ENCODE data around the gene DCAF17. TPM values are rescaled to one million over a fixed set of nuclear protein-coding genes. Genes with fewer than 3 reads are reported as not detected.

Gene DCAF17
- total RNA-seq, 2 experiments from 2014 or later = 25.9 to 40.9 TPM

GRCh38 chr2:171515672-171516298, 81.8 kb downstream of the DCAF17 start:
- intact Hi-C loops (cut with micrococcal nuclease; ENCODE audit: unreplicated experiment) = no loop called here

GRCh38 chr2:171516793-171517192, 82.8 kb downstream of the DCAF17 start:
- intact Hi-C loops (cut with micrococcal nuclease; ENCODE audit: unreplicated experiment) = no loop called here
- POLR2A ChIA-PET = interaction anchor here (0.6 kb wide), 1 partner anchor 12 kb away, joined by 3 read pairs; no protein-coding TSS in a partner anchor
- no peaks in the 10 kb centered on the region for H4K20me1 ChIP-seq (ENCODE audit: insufficient read depth, low read length)
- H3K27ac ChIP-seq (ENCODE audit: low read depth, low read length, poor library complexity, severe bottlenecking) = no peak overlapping the region
- H3K4me3 ChIP-seq (ENCODE audit: low read depth, low read length, poor library complexity, severe bottlenecking) = no peak overlapping the region
- no peaks in the 10 kb centered on the region for H3K9me2 ChIP-seq (ENCODE audit: insufficient read depth, low read length)
- TF ChIP-seq EZH2phosphoT487 (IDR thresholded peaks at IDR 0.05; ENCODE audit: borderline replicate concordance, low read depth, low read length) (no peak), CTCF (conservative IDR thresholded peaks at IDR 0.05; ENCODE audit: low read length) (no peak)
- CTCF ChIA-PET (ENCODE audit: unreplicated experiment) = interaction anchor here (0.6 kb wide), 1 partner anchor 71 kb away, joined by 4 read pairs; no protein-coding TSS in a partner anchor
- BruUV-seq (replicated peaks) = no TSS peak
- no peak for DNase-seq (ENCODE audit: low spot score)
- H3K4me2 ChIP-seq (ENCODE audit: low read length) = no peak overlapping the region
- H3K4me1 ChIP-seq (ENCODE audit: insufficient read depth, low read length, poor library complexity, severe bottlenecking) = peaks cover 11% of the 10 kb centered on the region
- H3K36me3 ChIP-seq (ENCODE audit: insufficient read depth, low read length) = no peaks in the 10 kb centered on the region
- no peaks in the 10 kb centered on the region for H3K9me3 ChIP-seq (ENCODE audit: low read length)
- no peak overlapping the region for H2AFZ ChIP-seq (ENCODE audit: low read length)
- no peaks in the 10 kb centered on the region for H3K79me2 ChIP-seq (ENCODE audit: insufficient read depth, low read depth, low read length)

More at GRCh38 chr2:171515672-171516298, 81.8 kb downstream of the DCAF17 start:
- H4K20me1 ChIP-seq (ENCODE audit: insufficient read depth, low read length) = no peaks in the 10 kb centered on the region
- no peaks in the 10 kb centered on the region for H3K36me3 ChIP-seq (ENCODE audit: insufficient read depth, low read length)
- H3K79me2 ChIP-seq (ENCODE audit: insufficient read depth, low read depth, low read length) = no peaks in the 10 kb centered on the region
- no peak for DNase-seq (ENCODE audit: low spot score)
- H3K9me3 ChIP-seq (ENCODE audit: low read length) = no peaks in the 10 kb centered on the region
- H3K27ac ChIP-seq (ENCODE audit: low read depth, low read length, poor library complexity, severe bottlenecking) = no peak overlapping the region
- H3K9me2 ChIP-seq (ENCODE audit: insufficient read depth, low read length) = no peaks in the 10 kb centered on the region
- H2AFZ ChIP-seq (ENCODE audit: low read length) = no peak overlapping the region
- H3K4me3 ChIP-seq (ENCODE audit: low read depth, low read length, poor library complexity, severe bottlenecking) = no peak overlapping the region
- no TSS peak for BruUV-seq (replicated peaks)
- H3K4me2 ChIP-seq (ENCODE audit: low read length) = no peak overlapping the region
- POLR2A ChIA-PET = no interaction called here
- CTCF ChIA-PET (ENCODE audit: unreplicated experiment) = no interaction called here
- no peak for TF ChIP-seq CTCF (conservative IDR thresholded peaks at IDR 0.05; ENCODE audit: low read length)
- no peak for TF ChIP-seq EZH2phosphoT487 (IDR thresholded peaks at IDR 0.05; ENCODE audit: borderline replicate concordance, low read depth, low read length)
- peaks cover 11% of the 10 kb centered on the region for H3K4me1 ChIP-seq (ENCODE audit: insufficient read depth, low read length, poor library complexity, severe bottlenecking)

GRCh38 chr2:171520471-171520870, 86.4 kb downstream of the DCAF17 start:
- POLR2A ChIA-PET = interaction anchor here (0.6 kb wide), 1 partner anchor 537 kb away, joined by 3 read pairs; no protein-coding TSS in a partner anchor
- CTCF ChIA-PET (ENCODE audit: unreplicated experiment) = interaction anchor here (1.0 kb wide), 1 partner anchor 9 kb away, joined by 3 read pairs; no protein-coding TSS in a partner anchor
- no TSS peak for BruUV-seq (replicated peaks)
- Histone ChIP-seq H3K27ac (ENCODE audit: low read depth, low read length, poor library complexity, severe bottlenecking) (no peak overlapping the region), H2AFZ (ENCODE audit: low read length) (no peak overlapping the region), H3K4me1 (ENCODE audit: insufficient read depth, low read length, poor library complexity, severe bottlenecking) (no peaks in the 10 kb centered on the region), H3K4me3 (ENCODE audit: low read depth, low read length, poor library complexity, severe bottlenecking) (no peak overlapping the region), H3K4me2 (ENCODE audit: low read length) (no peak overlapping the region), H3K79me2 (ENCODE audit: insufficient read depth, low read depth, low read length) (no peaks in the 10 kb centered on the region), H4K20me1 (ENCODE audit: insufficient read depth, low read length) (no peaks in the 10 kb centered on the region), H3K9me3 (ENCODE audit: low read length) (no peaks in the 10 kb centered on the region), H3K9me2 (ENCODE audit: insufficient read depth, low read length) (no peaks in the 10 kb centered on the region), H3K36me3 (ENCODE audit: insufficient read depth, low read length) (no peaks in the 10 kb centered on the region)
- TF ChIP-seq CTCF (conservative IDR thresholded peaks at IDR 0.05; ENCODE audit: low read length) (no peak), EZH2phosphoT487 (IDR thresholded peaks at IDR 0.05; ENCODE audit: borderline replicate concordance, low read depth, low read length) (no peak)
- DNase-seq (ENCODE audit: low spot score) = no peak
- intact Hi-C loops (cut with micrococcal nuclease; ENCODE audit: unreplicated experiment) = no loop called here
